ENCODE measurements around the gene PSMB1.

Gene PSMB1

GRCh38 chr6:170552765-170553533 lies at the start of gene PSMB1:
PSMB1 (minus strand) TSS chr6:170553307; CDS start chr6:170553242, 65 bp downstream.
- peak within 1 kb of the TSS; percentile 95 for H3K27ac ChIP-seq
- TF ChIP-seq ZFX (IDR thresholded peaks at IDR 0.05) (peak; percentile 73), CTCF (conservative IDR thresholded peaks at IDR 0.05) (no peak)

GRCh38 chr6:170597278-170597677 lies 44.2 kb upstream of the PSMB1 start:
- H3K27ac ChIP-seq: no peak overlapping the region
- TF ChIP-seq ZFX (IDR thresholded peaks at IDR 0.05): no peak
- no peak for TF ChIP-seq CTCF (conservative IDR thresholded peaks at IDR 0.05)

- no peak for TF ChIP-seq ZFX (IDR thresholded peaks at IDR 0.05)
- TF ChIP-seq CTCF (conservative IDR thresholded peaks at IDR 0.05): no peak
- H3K27ac ChIP-seq: no peak overlapping the region
Observed at GRCh38 chr6:170596426-170596825, 43.3 kb upstream of the PSMB1 start.

GRCh38 chr6:170590725-170591124 lies 37.6 kb upstream of the PSMB1 start:
- TF ChIP-seq ZFX (IDR thresholded peaks at IDR 0.05): no peak
- TF ChIP-seq CTCF (conservative IDR thresholded peaks at IDR 0.05): no peak
- H3K27ac ChIP-seq: no peak overlapping the region

- peak overlapping the region; percentile 89 for H3K27ac ChIP-seq
- TF ChIP-seq CTCF (conservative IDR thresholded peaks at IDR 0.05): no peak
- TF ChIP-seq ZFX (IDR thresholded peaks at IDR 0.05): no peak
Observed at GRCh38 chr6:170584954-170585498, 31.9 kb upstream of the PSMB1 start.

- H3K27ac ChIP-seq: peak within 1 kb of the TSS; percentile 89
- TF ChIP-seq ZFX (IDR thresholded peaks at IDR 0.05) (peak; percentile 97), CTCF (conservative IDR thresholded peaks at IDR 0.05) (no peak)
Observed at GRCh38 chr6:170584181-170584953, 31.3 kb upstream of the PSMB1 start, which contains the start of gene PDCD2. PDCD2 (minus strand) TSS chr6:170584637; CDS start chr6:170584581, 56 bp downstream.

- peak; percentile 28 for TF ChIP-seq CTCF (conservative IDR thresholded peaks at IDR 0.05)
- TF ChIP-seq ZFX (IDR thresholded peaks at IDR 0.05): no peak
- H3K27ac ChIP-seq: peak overlapping the region; percentile 89
Observed at GRCh38 chr6:170583756-170584180, 30.7 kb upstream of the PSMB1 start.

Data from C4-2B (cell line).